ENCODE results near the gene GFAP.
"Not testable (repeated sequence)": the region's sequence is repeated elsewhere in the genome, so short reads cannot be mapped to it uniquely, and the experiment has no call there.

The GFAP gene

GRCh38 chr17:44915321-44915726 is at the start of gene GFAP:
TSS of gene GFAP (minus strand) at chr17:44915500. CDS start at chr17:44915486, 14 bp downstream.
- FAIRE-seq (no peak), DNase-seq (ENCODE audit: low spot score) (no peak)

- no peak for DNase-seq (ENCODE audit: low spot score)
Observed at GRCh38 chr17:44961921-44962350, 46.6 kb upstream of the GFAP start.

GRCh38 chr17:44960691-44961090 is 45.4 kb upstream of the GFAP start:
- DNase-seq (ENCODE audit: low spot score), result no peak
- peak; percentile 37 for FAIRE-seq

More at GRCh38 chr17:44961921-44962350, 46.6 kb upstream of the GFAP start:
- no peak for FAIRE-seq

- FAIRE-seq (no peak), DNase-seq (ENCODE audit: low spot score) (no peak)
Observed at GRCh38 chr17:44959821-44960531, 44.7 kb upstream of the GFAP start.

- DNase-seq (ENCODE audit: low spot score) (no peak), FAIRE-seq (no peak)
Observed at GRCh38 chr17:44956998-44957981, 42.0 kb upstream of the GFAP start.

GRCh38 chr17:44955674-44956425 is 40.5 kb upstream of the GFAP start:
- peak; percentile 20 for FAIRE-seq
- DNase-seq (ENCODE audit: low spot score), result no peak

- no peak for FAIRE-seq
- DNase-seq (ENCODE audit: low spot score), result no peak
Observed at GRCh38 chr17:44952946-44953475, 37.7 kb upstream of the GFAP start.

- FAIRE-seq (no peak), DNase-seq (ENCODE audit: low spot score) (no peak)
Observed at GRCh38 chr17:44948315-44948795, 33.1 kb upstream of the GFAP start.

- DNase-seq (ENCODE audit: low spot score) (peak; percentile 98), FAIRE-seq (peak; percentile 80)
Observed at GRCh38 chr17:44947461-44948314, 32.4 kb upstream of the GFAP start, which contains the start of gene KIF18B. TSS of gene KIF18B (minus strand) at chr17:44947773. CDS start at chr17:44936344, 11,429 bp downstream.

GRCh38 chr17:44945652-44946051 is 30.4 kb upstream of the GFAP start:
- DNase-seq (ENCODE audit: low spot score); FAIRE-seq: not testable (repeated sequence)

- FAIRE-seq, result no peak
Observed at GRCh38 chr17:44942456-44942855, 27.2 kb upstream of the GFAP start.

GRCh38 chr17:44941712-44942331 is 26.5 kb upstream of the GFAP start:
- no peak for DNase-seq (ENCODE audit: low spot score)
- no peak for FAIRE-seq

More at GRCh38 chr17:44942456-44942855, 27.2 kb upstream of the GFAP start:
- no peak for DNase-seq (ENCODE audit: low spot score)

GRCh38 chr17:44940768-44941167 is 25.5 kb upstream of the GFAP start:
- FAIRE-seq (no peak), DNase-seq (ENCODE audit: low spot score) (no peak)

- peak; percentile 70 for DNase-seq (ENCODE audit: low spot score)
- no peak for FAIRE-seq
Observed at GRCh38 chr17:44940317-44940716, 25.0 kb upstream of the GFAP start.

- FAIRE-seq (no peak), DNase-seq (ENCODE audit: low spot score) (no peak)
Observed at GRCh38 chr17:44935116-44935515, 19.8 kb upstream of the GFAP start.

GRCh38 chr17:44934745-44935105 is 19.4 kb upstream of the GFAP start:
- no peak for FAIRE-seq

GRCh38 chr17:44933824-44934744 is 18.8 kb upstream of the GFAP start:
- no peak for DNase-seq (ENCODE audit: low spot score)
- peak; percentile 83 for FAIRE-seq

More at GRCh38 chr17:44934745-44935105, 19.4 kb upstream of the GFAP start:
- no peak for DNase-seq (ENCODE audit: low spot score)

- FAIRE-seq, result no peak
- no peak for DNase-seq (ENCODE audit: low spot score)
Observed at GRCh38 chr17:44932787-44933097, 17.4 kb upstream of the GFAP start.

All from urothelium cell line (cell line).